Keratinocyte (primary cell): ENCODE measurements around the gene RAP1GAP2. TPM values are rescaled to one million over a fixed set of nuclear protein-coding genes. Genes with fewer than 3 reads are reported as not detected.

Source experiments
- DNase-seq: peaks from one replicate; pipeline ENCODE4 v3.0.0-alpha.2; 2011; ENCODE audit warnings: low read depth, missing footprints, low spot score
- FAIRE-seq: peaks from 2 replicates; lab custom pipeline; 2011; peaks lifted over from hg19 to GRCh38; lab: Jason Lieb, UNC
- H2AFZ ChIP-seq: 2 replicates; pipeline ENCODE4 v1.6.0; 2012; ENCODE audit warnings: low read length, control low read depth, inconsistent platforms; ENCODE audit not compliant: control insufficient read depth
- H3K27ac ChIP-seq: 2 replicates; pipeline ENCODE4 v1.5.1; 2011; ENCODE audit warnings: low read length; ENCODE audit not compliant: control insufficient read depth, insufficient read depth
- H3K27me3 ChIP-seq: 3 replicates; pipeline ENCODE4 v1.6.0; 2011; ENCODE audit warnings: low read length; ENCODE audit not compliant: control insufficient read depth, insufficient read depth; ENCODE audit errors: extremely low read depth
- H3K36me3 ChIP-seq, 2 experiments: 2 replicates in 1 of 2; 3 replicates in 1 of 2; pipeline ENCODE4 v1.5.1; 2011; ENCODE audit warnings: low read length in 2 of 2, mild to moderate bottlenecking in 1 of 2; ENCODE audit not compliant: control insufficient read depth in 2 of 2, insufficient read depth in 2 of 2; ENCODE audit errors: extremely low read depth in 1 of 2
- H3K4me1 ChIP-seq: 3 replicates; pipeline ENCODE4 v1.5.1; 2011; ENCODE audit warnings: low read length; ENCODE audit not compliant: control insufficient read depth, insufficient read depth; ENCODE audit errors: extremely low read depth
- H3K4me2 ChIP-seq: 3 replicates; pipeline ENCODE4 v1.6.0; 2011; ENCODE audit warnings: low read depth, low read length; ENCODE audit not compliant: control insufficient read depth, insufficient read depth; ENCODE audit errors: extremely low read depth
- H3K4me3 ChIP-seq, 3 experiments: fragments of 200-600 bp in 1 of 3; sonication (generic) in 1 of 3; 2 replicates in 2 of 3; 3 replicates in 1 of 3; pipeline ENCODE4 v1.5.1; 2011 to 2016; ENCODE audit warnings: low read length in 3 of 3, mild to moderate bottlenecking in 3 of 3, control low read depth in 2 of 3, inconsistent platforms in 1 of 3, low read depth in 1 of 3, mixed read lengths in 1 of 3, mixed run types in 1 of 3, moderate library complexity in 1 of 3; ENCODE audit not compliant: control insufficient read depth in 2 of 3, insufficient read depth in 2 of 3; ENCODE audit errors: extremely low read depth in 1 of 3
- H3K79me2 ChIP-seq: 2 replicates; pipeline ENCODE4 v1.6.0; 2012; ENCODE audit warnings: low read length; ENCODE audit not compliant: control insufficient read depth, insufficient read depth
- H3K9ac ChIP-seq: 3 replicates; pipeline ENCODE4 v1.6.0; 2011; ENCODE audit warnings: low read length; ENCODE audit not compliant: control insufficient read depth, insufficient read depth; ENCODE audit errors: extremely low read depth
- H3K9me1 ChIP-seq: 3 replicates; pipeline ENCODE4 v1.6.0; 2011; ENCODE audit warnings: low read length; ENCODE audit not compliant: control insufficient read depth, insufficient read depth; ENCODE audit errors: extremely low read depth
- H3K9me3 ChIP-seq: 2 replicates; pipeline ENCODE4 v1.5.1; 2012; ENCODE audit warnings: low read depth, low read length; ENCODE audit not compliant: control insufficient read depth
- H4K20me1 ChIP-seq: 3 replicates; pipeline ENCODE4 v1.6.0; 2011; ENCODE audit warnings: low read length; ENCODE audit not compliant: control insufficient read depth, insufficient read depth; ENCODE audit errors: extremely low read depth
- CTCF ChIP-seq, 3 experiments: IDR thresholded peaks in 1 of 3; conservative IDR thresholded peaks in 1 of 3; optimal IDR thresholded peaks in 1 of 3; 2 replicates in 2 of 3; 3 replicates in 1 of 3; pipeline versions ENCODE3 to v1.5.1; 2011; ENCODE audit warnings: low read length in 3 of 3, mild to moderate bottlenecking in 3 of 3, moderate library complexity in 2 of 3, control low read depth in 1 of 3, inconsistent platforms in 1 of 3; ENCODE audit not compliant: insufficient read depth in 2 of 3; ENCODE audit errors: extremely low read depth in 1 of 3
- EZH2 ChIP-seq: IDR thresholded peaks from one replicate; pipeline ENCODE4 v1.6.1; 2012; ENCODE audit warnings: inconsistent platforms, mild to moderate bottlenecking, low read length, moderate library complexity
- dilution Hi-C: fragments of 300-500 bp; cut with MboI; formaldehyde crosslinking; loops from one replicate; pipeline ENCODE4 v1.7.0; 2020; ENCODE audit warnings: low sequenced_read_pairs; ENCODE audit not compliant: extremely low pct_ligation_motif_present
- polyA plus RNA-seq, 5 experiments: library from polyadenylated mRNA; depleted of rRNA in 3 of 5; stranded (reverse) in 3 of 5; stranded (forward) in 1 of 5; unstranded in 1 of 5; fragments of >200 nt; gene quantifications; 1 replicate in 1 of 5; 2 replicates in 3 of 5; 3 replicates in 1 of 5; pipeline versions ENCODE4 v1.2.1 to v1.2.3, GENCODE V29; 2011 to 2012; ENCODE audit warnings: missing spikeins in 2 of 5, low read depth in 1 of 5, low replicate concordance in 1 of 5

RAP1GAP2 gene
- polyA plus RNA-seq, 1 donor (not counting 4 experiments of a cell fraction or from before 2014, with no cell fraction given): 13.6 TPM

GRCh38 chr17:2994441-2994840 is 198.2 kb downstream of the RAP1GAP2 start:
- FAIRE-seq (no peak), DNase-seq (no peak)
- H3K4me1 ChIP-seq: peaks cover 14% of the 10 kb centered on the region
- H3K4me2 ChIP-seq: no peak overlapping the region
- H3K4me3 ChIP-seq: no peak overlapping the region
- H3K79me2 ChIP-seq: no peaks in the 10 kb centered on the region
- no peaks in the 10 kb centered on the region for H3K27me3 ChIP-seq
- no peaks in the 10 kb centered on the region for H4K20me1 ChIP-seq
- H3K36me3 ChIP-seq: peaks cover 30% of the 10 kb centered on the region in 2 experiments
- no peaks in the 10 kb centered on the region for H3K9me1 ChIP-seq
- no peak overlapping the region for H2AFZ ChIP-seq
- H3K9me3 ChIP-seq: no peaks in the 10 kb centered on the region
- dilution Hi-C loops: no loop called here
- H3K27ac ChIP-seq: no peak overlapping the region
- H3K9ac ChIP-seq: no peak overlapping the region
- TF ChIP-seq EZH2 (no peak), CTCF (optimal IDR thresholded peaks at IDR 0.05 in 1 of 3, IDR thresholded peaks at IDR 0.05 in 1 of 3, conservative IDR thresholded peaks at IDR 0.05 in 1 of 3; ENCODE audit: extremely low read depth in 1 of 3, insufficient read depth in 2 of 3, low read length in 3 of 3) (no peak)

- Histone ChIP-seq H3K9me3 (no peaks in the 10 kb centered on the region), H3K9ac (no peak overlapping the region), H2AFZ (no peak overlapping the region), H3K4me2 (no peak overlapping the region), H3K9me1 (no peaks in the 10 kb centered on the region), H4K20me1 (no peaks in the 10 kb centered on the region), H3K79me2 (no peaks in the 10 kb centered on the region), H3K4me1 (peaks cover 14% of the 10 kb centered on the region), H3K36me3 (peaks cover 30 to 32% of the 10 kb centered on the region in 2 experiments), H3K27me3 (no peaks in the 10 kb centered on the region), H3K27ac (no peak overlapping the region), H3K4me3 (no peak overlapping the region)
- dilution Hi-C loops: no loop called here
- FAIRE-seq (no peak), DNase-seq (no peak)
- TF ChIP-seq EZH2 (no peak), CTCF (optimal IDR thresholded peaks at IDR 0.05 in 1 of 3, IDR thresholded peaks at IDR 0.05 in 1 of 3, conservative IDR thresholded peaks at IDR 0.05 in 1 of 3; ENCODE audit: extremely low read depth in 1 of 3, insufficient read depth in 2 of 3, low read length in 3 of 3) (no peak)
Observed at GRCh38 chr17:2995377-2995776, 199.1 kb downstream of the RAP1GAP2 start.
